Panc1 (cell line): ENCODE measurements around the gene CAGE1.

ENCODE experiments used
- CTCF ChIP-seq: fragments of 450-650 bp; IDR thresholded peaks from 2 replicates; pipeline ENCODE4 v1.5.1; 2017; ENCODE audit warnings: mild to moderate bottlenecking
- POLR2AphosphoS5 ChIP-seq: IDR thresholded peaks from 2 replicates; pipeline ENCODE4 v1.6.1; 2012; ENCODE audit warnings: mild to moderate bottlenecking, low read depth, low read length, moderate library complexity

- TF ChIP-seq POLR2AphosphoS5 (no peak), CTCF (no peak)
Observed at GRCh38 chr6:7335519-7335918, 54.0 kb downstream of the CAGE1 start.
